Ureter (tissue), 1 donor: ENCODE measurements around the gene CRAT. TPM values are rescaled to one million over a fixed set of nuclear protein-coding genes. Genes with fewer than 3 reads are reported as not detected.
A peak's percentile ranks its signal among the peaks of the same experiment; 100 is the strongest.
"Not testable (repeated sequence)": the region's sequence is repeated elsewhere in the genome, so short reads cannot be mapped to it uniquely, and the experiment has no call there.

ENCODE experiments used
- DNase-seq: peaks from one replicate; pipeline ENCODE4 v3.0.0-alpha.2; 2020; ENCODE audit warnings: low spot score
- total RNA-seq: library from RNA; stranded (reverse); gene quantifications from one replicate; pipeline ENCODE4 v1.2.4, GENCODE V29; 2023
- donor health status: DM: yes; HTN: yes; CAD: no.

Gene CRAT
- total RNA-seq, 1 donor from 2014 or later, result 42.1 TPM

DNA sequence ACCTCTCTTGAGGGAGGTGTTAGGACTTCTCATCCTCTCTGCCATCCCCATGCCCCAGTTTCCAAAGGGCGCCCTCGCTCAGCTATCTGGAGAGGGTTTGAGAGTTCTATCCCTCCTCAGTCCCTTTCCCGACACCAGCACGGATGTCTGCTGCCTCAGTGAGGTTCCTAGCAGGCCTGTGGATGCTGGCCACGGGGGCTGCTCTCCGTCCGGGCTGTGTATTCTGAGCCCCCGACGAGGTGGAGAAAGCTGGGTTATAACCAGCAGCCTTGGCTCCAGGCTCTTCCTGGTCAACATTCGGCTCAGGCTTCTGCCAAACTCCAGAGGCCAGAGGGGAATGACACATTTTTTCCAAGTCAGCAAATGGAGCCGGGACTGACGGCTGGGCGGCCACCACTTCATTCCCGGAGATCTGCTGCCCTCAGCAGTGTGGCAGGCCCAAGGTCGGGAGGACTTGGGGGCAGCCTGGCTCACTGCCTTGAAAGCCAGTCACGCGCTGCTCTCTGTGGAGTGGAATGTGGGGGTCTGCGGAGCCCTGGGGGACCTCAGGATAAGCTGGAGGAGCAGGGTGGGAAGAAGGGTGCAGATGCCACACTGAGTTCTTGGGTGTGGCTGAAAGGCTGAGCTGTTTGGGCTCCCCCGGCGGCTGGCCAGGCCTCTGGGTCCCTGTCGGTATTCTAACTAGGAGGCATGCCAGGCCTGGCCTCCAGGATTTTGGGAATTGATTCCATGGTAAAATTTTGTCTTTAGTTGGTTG lies 28.1 kb upstream of the CRAT start:
- DNase-seq, result peak; percentile 65

DNA sequence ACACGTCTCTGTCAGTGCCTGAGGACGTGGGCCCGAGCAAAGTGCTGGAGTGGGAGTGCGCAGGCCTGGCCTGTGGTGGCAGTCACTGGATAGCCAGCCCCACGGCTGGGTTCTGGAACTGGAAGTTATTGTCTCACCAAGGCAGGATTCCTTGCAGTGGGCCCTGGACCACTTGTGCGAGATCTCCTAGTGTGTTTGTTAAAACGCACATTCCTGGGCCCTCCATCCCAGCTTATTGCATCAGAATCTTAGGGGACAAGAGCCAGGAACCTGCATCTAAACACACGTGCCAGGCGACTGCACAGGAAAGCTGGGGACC lies 27.5 kb upstream of the CRAT start:
- no peak for DNase-seq

DNA sequence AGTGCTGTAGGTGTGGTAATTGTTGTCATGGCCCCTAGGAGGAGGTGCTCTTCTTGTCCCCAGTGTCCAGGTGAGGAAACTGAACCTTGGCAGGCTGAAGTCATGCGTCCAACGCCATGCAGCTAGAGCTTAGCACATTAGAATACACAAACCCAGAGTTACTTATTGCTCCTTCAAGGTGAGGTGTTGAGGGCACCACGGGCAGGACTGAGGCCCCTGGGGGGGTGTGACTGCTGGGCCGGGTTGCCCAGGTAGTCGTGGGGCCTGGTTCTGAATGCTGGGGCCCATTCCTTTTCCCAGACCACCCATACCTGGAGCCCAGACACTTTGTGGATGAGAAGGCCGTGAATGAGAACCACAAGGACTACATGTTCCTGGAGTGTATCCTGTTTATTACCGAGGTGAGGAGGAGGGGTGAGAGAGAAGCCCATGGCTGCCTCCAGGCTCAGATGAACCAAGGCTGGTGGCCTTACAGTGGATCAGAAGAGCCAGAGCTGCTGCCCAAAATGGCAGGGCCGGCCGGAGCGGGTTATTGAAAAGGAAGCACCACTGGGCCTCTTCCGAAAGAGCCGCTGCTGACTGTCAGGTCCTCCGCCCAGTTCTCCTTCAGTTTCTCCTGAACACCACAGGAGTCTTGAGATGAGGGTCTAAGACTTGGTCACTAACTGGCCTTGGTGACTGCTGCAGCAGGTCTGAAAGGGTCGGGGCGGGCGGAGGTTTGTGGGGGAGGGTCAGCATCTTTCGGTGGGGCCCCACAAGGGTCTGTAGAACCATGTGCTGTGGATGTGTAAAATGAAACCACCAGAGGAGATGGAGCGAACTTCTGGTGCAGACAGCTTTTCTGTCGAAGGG lies 26.9 kb upstream of the CRAT start:
- DNase-seq, result no peak

- DNase-seq, result no peak
These were observed 25.9 kb upstream of the CRAT start for GRCh38 chr9:129136446-129137035.

GRCh38 chr9:129135476-129135875 lies 24.9 kb upstream of the CRAT start:
- DNase-seq, result no peak

GRCh38 chr9:129133082-129133481 lies 22.5 kb upstream of the CRAT start:
- DNase-seq, result no peak

DNA sequence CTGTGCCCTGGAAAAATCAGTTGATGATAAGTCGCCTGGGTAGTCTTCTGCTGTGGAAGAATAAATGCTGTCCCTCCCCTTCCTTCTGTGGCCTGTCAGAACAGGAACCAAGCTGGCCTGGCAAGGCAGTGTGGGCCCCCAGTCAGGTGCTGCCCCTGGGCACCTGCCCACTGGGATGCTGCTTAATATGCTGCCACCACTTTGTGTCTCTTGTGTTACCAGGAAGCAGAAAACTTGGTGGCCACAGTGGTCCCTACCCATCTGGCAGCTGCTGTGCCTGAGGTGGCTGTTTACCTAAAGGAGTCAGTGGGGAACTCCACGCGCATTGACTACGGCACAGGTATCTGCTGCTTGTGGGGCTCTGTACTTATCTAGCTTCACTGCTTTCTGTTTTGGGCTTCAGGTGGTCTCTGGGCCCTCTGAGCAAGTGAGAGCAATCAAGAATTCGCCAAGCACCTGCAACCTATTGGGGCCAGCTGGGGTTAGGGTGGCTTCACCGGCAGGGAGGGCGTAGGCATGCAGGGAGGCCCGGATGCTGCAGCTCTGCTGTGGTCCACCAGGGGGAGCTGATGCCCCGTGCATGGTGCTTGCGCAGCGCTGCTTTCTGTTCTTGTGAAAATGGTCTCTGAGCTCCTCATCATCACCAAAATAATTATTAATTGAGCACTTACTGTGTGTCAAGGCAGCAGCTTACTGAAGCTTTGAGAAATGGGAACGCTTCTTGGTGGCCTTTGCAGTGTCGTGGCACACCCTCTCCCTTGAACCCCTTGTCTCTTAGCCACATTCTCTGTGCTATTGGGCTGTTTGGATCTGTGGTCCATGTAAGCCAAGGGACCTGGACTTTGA lies 20.9 kb upstream of the CRAT start:
- peak; percentile 85 for DNase-seq

DNA sequence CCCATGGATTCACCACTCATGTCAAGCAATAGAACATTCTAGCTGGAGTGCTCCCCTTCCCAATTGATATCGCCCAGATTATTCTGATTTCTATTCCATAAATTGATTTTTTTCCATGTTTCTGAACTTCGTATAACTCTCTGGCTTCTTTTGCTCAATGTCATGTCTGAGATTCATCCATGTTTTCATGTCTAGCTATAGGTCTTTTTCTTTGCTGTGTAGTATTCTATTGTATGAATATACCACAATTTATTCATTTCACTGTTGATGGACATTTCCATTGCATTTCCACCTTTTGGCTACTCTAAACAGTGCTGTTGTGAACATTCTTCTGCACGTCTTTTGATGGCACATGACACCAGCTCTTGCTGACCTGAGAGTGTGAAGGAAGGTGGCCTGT lies 20.2 kb upstream of the CRAT start:
- DNase-seq, result no peak

GRCh38 chr9:129130271-129130670 lies 19.7 kb upstream of the CRAT start:
- DNase-seq, result not testable (repeated sequence)

GRCh38 chr9:129128689-129129088 lies 18.1 kb upstream of the CRAT start:
- no peak for DNase-seq

DNA sequence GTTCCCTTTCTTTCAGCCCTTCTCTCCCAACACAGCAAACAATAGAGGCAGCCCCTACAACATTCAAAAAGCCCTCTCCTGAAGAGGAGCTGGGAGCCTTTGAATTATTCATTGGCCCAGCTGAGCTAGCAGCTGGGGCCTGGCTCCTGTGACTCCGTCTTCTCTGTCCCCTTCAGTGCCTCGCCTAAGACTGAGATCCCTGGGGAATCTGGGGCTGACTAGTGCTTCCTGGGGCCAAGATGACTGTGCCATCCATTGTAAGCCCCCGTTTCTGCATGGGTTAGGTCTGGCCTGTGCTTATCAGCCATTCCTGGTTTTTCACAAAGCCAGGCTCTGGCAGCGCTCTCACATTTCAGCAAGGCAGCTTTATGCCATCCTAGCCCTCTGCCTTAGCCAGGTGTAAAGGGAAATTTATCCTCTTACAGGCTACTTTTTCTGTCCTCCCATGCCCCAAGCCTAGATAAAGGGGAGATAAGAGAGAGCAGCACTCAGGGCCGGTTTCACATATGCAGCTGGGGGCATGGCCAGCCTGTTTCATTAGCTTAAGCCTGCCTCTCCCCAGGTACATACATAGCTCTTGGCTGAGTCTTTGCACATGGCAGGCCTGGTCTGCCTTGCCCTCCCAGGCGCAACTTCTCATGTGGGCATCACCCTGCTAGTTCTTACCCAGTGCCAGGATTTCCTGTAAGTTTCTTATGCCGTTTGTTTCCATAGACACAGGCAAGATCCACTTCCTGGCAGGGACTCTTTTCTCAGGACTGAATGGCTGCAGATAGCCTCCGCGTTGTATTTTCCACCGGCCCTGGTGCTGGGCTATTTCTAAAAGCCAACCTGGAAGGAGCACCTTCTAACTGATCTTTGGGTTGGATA lies 16.4 kb upstream of the CRAT start:
- no peak for DNase-seq

DNA sequence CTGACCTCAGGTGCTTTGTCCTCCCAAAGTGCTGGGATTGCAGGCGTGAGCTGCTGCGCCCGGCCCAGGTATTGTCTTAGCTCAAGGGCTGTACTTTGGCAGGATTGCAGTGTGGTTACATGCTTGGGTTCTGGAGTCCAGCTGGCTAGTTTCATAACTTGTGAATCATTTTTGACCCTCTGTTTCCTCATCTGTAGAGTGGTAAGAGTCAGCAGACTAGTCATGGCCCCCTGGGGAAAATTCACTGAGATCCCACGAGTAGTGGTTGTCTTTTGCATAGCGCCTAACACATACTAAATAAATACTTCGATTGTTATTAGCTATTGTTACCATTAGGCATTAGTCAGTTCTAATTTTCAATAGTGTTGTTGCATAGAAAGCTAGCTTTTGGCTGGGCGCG lies 14.9 kb upstream of the CRAT start:
- no peak for DNase-seq

GRCh38 chr9:129124506-129125069 lies 14.0 kb upstream of the CRAT start:
- DNase-seq, result no peak

DNA sequence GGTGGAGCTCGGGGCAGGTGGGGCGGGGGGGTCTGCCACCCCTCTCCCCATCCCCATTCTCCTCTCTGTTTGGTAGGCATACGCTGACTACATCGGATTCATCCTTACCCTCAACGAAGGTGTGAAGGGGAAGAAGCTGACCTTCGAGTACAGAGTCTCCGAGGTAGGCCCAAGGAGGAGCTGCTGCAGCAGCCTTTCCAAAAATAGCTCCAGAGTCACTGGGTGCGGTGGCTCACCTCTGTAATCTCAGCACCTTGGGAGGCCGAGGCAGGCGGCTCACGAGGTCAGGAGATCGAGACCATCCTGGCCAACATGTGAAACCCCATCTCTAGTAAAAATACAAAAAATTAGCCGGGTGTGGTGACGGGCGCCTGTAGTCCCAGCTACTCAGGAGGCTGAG lies 12.4 kb upstream of the CRAT start:
- DNase-seq, result not testable (repeated sequence)

- no peak for DNase-seq
These were observed 11.5 kb upstream of the CRAT start for GRCh38 chr9:129122133-129122532.

DNA sequence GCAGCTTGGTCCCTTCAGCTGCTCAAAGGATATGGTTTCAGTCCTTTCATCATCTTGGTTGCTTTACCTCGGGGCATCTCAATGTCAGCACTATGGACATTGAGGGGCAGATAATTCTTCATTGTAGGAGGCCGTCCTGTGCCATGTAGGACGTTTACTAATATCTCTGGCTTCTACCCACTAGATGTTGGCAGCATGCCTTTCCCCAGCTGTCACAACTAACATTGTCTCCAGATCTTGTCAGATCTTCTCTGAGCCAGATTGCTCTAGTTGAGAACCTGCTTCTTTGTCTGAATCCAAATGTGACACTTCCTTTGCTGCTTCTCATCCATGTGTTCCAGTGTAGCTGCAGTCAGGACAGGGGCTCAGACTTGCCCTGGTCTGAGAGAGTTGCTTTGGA lies 10.9 kb upstream of the CRAT start:
- no peak for DNase-seq

GRCh38 chr9:129118799-129119198 lies 8.2 kb upstream of the CRAT start:
- no peak for DNase-seq

GRCh38 chr9:129113645-129114304 lies 3.2 kb upstream of the CRAT start:
- DNase-seq, result no peak

- DNase-seq, result not testable (repeated sequence)
These were observed 1.9 kb upstream of the CRAT start for GRCh38 chr9:129112526-129112925.

DNA sequence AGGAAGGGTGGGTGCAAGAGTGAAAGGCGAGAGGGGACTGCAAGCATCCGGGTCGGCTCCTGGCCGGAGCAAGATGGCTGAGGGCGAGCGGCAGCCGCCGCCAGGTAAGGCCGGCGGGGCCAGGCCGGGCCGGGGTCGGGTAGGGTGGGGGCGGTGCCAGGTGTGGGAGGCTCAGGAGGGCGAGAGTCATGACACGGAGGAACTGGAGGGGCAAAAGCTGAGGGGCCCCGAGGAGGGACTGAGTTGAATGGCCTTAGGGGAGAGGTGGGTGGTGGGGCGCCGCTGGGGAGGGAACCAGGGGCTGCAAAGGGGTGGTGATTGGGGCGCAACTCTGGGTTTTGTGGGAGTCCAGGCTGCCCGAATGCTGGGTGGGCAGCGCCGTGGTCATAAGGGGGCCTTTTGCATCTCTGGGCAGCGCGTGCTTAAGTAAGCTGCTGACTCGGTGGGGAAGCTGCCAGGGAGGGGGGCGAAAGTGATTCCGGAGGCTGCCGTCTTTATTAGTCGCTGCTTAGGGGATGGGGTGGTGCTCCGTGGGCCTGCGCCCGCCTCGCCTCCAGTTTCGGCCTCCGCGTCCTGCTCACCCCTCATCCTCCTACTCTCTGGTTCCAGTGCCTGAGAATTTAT lies 1.0 kb upstream of the CRAT start:
- no peak for DNase-seq
